Breast epithelium (tissue), 4 donors: ENCODE data around the gene GPX4. TPM values are rescaled to one million over a fixed set of nuclear protein-coding genes. Genes with fewer than 3 reads are reported as not detected.
A peak's percentile ranks its signal among the peaks of the same experiment; 100 is the strongest.

Source experiments
- DNase-seq, 2 donors: peaks; one replicate each; pipeline ENCODE4 v3.0.0-alpha.2; 2019; ENCODE audit warnings: low spot score in 2 of 2
- H3K27ac ChIP-seq, 2 donors: fragments of 200-600 bp; sonication (generic) in 1 of 2; one replicate each; pipeline ENCODE4 v1.5.1; 2016 to 2019; ENCODE audit warnings: mild to moderate bottlenecking in 1 of 2
- H3K27me3 ChIP-seq, 2 donors: fragments of 200-600 bp; sonication (generic) in 1 of 2; one replicate each; pipeline versions ENCODE4 v1.5.1 to v1.6.0; 2017 to 2019; ENCODE audit warnings: control low read depth in 1 of 2, mild to moderate bottlenecking in 1 of 2
- H3K36me3 ChIP-seq: fragments of 200-600 bp; one replicate; pipeline ENCODE4 v1.5.1; 2019
- H3K4me1 ChIP-seq, 2 donors: fragments of 200-600 bp; sonication (generic); one replicate each; pipeline ENCODE4 v1.5.1; 2016 to 2019; ENCODE audit warnings: control low read depth in 1 of 2
- H3K4me3 ChIP-seq, 3 donors: fragments of 200-600 bp; sonication (generic); 1 replicate in 2 of 3; 2 replicates in 1 of 3; pipeline ENCODE4 v1.5.1; 2016 to 2019; ENCODE audit warnings: mild to moderate bottlenecking in 3 of 3, moderate library complexity in 2 of 3
- H3K9me3 ChIP-seq, 2 donors: fragments of 200-600 bp; sonication (generic) in 1 of 2; one replicate each; pipeline ENCODE4 v1.5.1; 2016 to 2019; ENCODE audit warnings: control low read depth in 1 of 2
- CTCF ChIP-seq, 3 donors: fragments of 450-650 bp; IDR thresholded peaks; one replicate each; pipeline ENCODE4 v1.5.1; 2016 to 2017; ENCODE audit warnings: antibody characterized with exemption in 3 of 3, mild to moderate bottlenecking in 3 of 3, moderate library complexity in 3 of 3
- POLR2A ChIP-seq: fragments of 450-650 bp; IDR thresholded peaks from one replicate; pipeline ENCODE4 v1.6.1; 2016; ENCODE audit warnings: antibody characterized with exemption, mild to moderate bottlenecking, moderate library complexity
- POLR2AphosphoS5 ChIP-seq, 3 donors: sonication (generic); formaldehyde crosslinking; IDR thresholded peaks; one replicate each; pipeline ENCODE4 v1.6.1; 2017; ENCODE audit warnings: antibody characterized with exemption in 3 of 3
- intact Hi-C: fragments of 100-400 bp; cut with DNase I; formaldehyde crosslinking; loops from one replicate; pipeline ENCODE4 v1.15.1; 2023; ENCODE audit warnings: low total_unique reads
- total RNA-seq, 3 donors: library from RNA; depleted of rRNA; stranded (reverse); fragments of >200 nt; gene quantifications; one replicate each; pipeline ENCODE4 v1.1.0, GENCODE V29; 2016

The GPX4 gene
- total RNA-seq, 3 donors from 2014 or later = 357 to 1,796 (median 492) TPM

- peaks cover 23 to 30% of the 10 kb centered on the region in 2 donors for H3K4me1 ChIP-seq
- no peaks in the 10 kb centered on the region for H3K9me3 ChIP-seq
- DNase-seq = no peak
- no peak for TF ChIP-seq POLR2AphosphoS5 (IDR thresholded peaks at IDR 0.05)
- TF ChIP-seq POLR2A = no peak
- no peak for TF ChIP-seq CTCF (IDR thresholded peaks at IDR 0.05)
- H3K27me3 ChIP-seq = no peaks in the 10 kb centered on the region
- peak overlapping the region; percentile 26 to 70 (median 33) for H3K4me3 ChIP-seq
- peak overlapping the region; percentile 92 to 98 for H3K27ac ChIP-seq
- no peaks in the 10 kb centered on the region for H3K36me3 ChIP-seq
- intact Hi-C loops = no loop called here
Observed at GRCh38 chr19:1153891-1154730, 50.3 kb downstream of the GPX4 start.

GRCh38 chr19:1154731-1155351 is 51.0 kb downstream of the GPX4 start:
- peak in 2 of 3 donors; percentile 10 to 15 for TF ChIP-seq CTCF (IDR thresholded peaks at IDR 0.05)
- peak; percentile 91 to 100 (median 95) for TF ChIP-seq POLR2AphosphoS5 (IDR thresholded peaks at IDR 0.05)
- TF ChIP-seq POLR2A = peak; percentile 20
- Histone ChIP-seq H3K27ac (peak overlapping the region; percentile 92 to 98), H3K27me3 (no peaks in the 10 kb centered on the region), H3K36me3 (no peaks in the 10 kb centered on the region), H3K9me3 (no peaks in the 10 kb centered on the region), H3K4me3 (peak overlapping the region; percentile 26 to 70 (median 33)), H3K4me1 (peaks cover 23 to 30% of the 10 kb centered on the region in 2 donors)
- intact Hi-C loops = no loop called here
- peak; percentile 81 to 84 for DNase-seq

- DNase-seq = no peak
- peak overlapping the region; percentile 26 to 70 (median 33) for H3K4me3 ChIP-seq
- peak overlapping the region; percentile 92 to 98 for H3K27ac ChIP-seq
- H3K4me1 ChIP-seq = peaks cover 23 to 30% of the 10 kb centered on the region in 2 donors
- H3K27me3 ChIP-seq = no peaks in the 10 kb centered on the region
- TF ChIP-seq POLR2AphosphoS5 (IDR thresholded peaks at IDR 0.05) = no peak
- TF ChIP-seq POLR2A = no peak
- no peak for TF ChIP-seq CTCF (IDR thresholded peaks at IDR 0.05)
- H3K36me3 ChIP-seq = no peaks in the 10 kb centered on the region
- no peaks in the 10 kb centered on the region for H3K9me3 ChIP-seq
- intact Hi-C loops = no loop called here
Observed at GRCh38 chr19:1155352-1156304, 51.8 kb downstream of the GPX4 start.

Other genes starting within 250 kb of the GPX4 start
- gene CFD, start 244.3 kb upstream of the GPX4 start, total RNA-seq = 1,000 to 10,000 TPM in 1 of 3 donors, 100 to 1,000 TPM in 2; 345 to 6,770 (median 797) TPM
- 10 to 100 TPM; 14.9 to 33.1 (median 32.8) TPM for gene MED16, start 210.8 kb upstream of the GPX4 start, total RNA-seq
- not detected for gene RNU6-9, start 210.5 kb upstream of the GPX4 start, total RNA-seq
- 10 to 100 TPM; 31.8 to 41.6 (median 41.0) TPM for gene R3HDM4, start 190.8 kb upstream of the GPX4 start, total RNA-seq
- under 1 TPM in 2 of 3 donors, not detected in 1; 0.15 to 0.33 TPM for gene KISS1R, start 186.7 kb upstream of the GPX4 start, total RNA-seq
- gene ARID3A, start 178.0 kb upstream of the GPX4 start, total RNA-seq = 10 to 100 TPM in 1 of 3 donors, 1 to 10 TPM in 2; 3.5 to 11.1 (median 4.8) TPM
- 10 to 100 TPM; 19.2 to 69.2 (median 49.8) TPM for gene WDR18, start 119.6 kb upstream of the GPX4 start, total RNA-seq
- 1 to 10 TPM in 1 of 3 donors, not detected in 2; 2.6 TPM for gene GRIN3B, start 103.6 kb upstream of the GPX4 start, total RNA-seq
- gene TMEM259, start 82.9 kb upstream of the GPX4 start, total RNA-seq = 100 to 1,000 TPM; 112 to 156 (median 153) TPM
- gene RNU6-2, start 82.5 kb upstream of the GPX4 start, total RNA-seq = not detected
- 10 to 100 TPM; 70.4 to 74.1 (median 70.7) TPM for gene CNN2, start 77.4 kb upstream of the GPX4 start, total RNA-seq
- gene ABCA7, start 63.9 kb upstream of the GPX4 start, total RNA-seq = 10 to 100 TPM in 2 of 3 donors, 1 to 10 TPM in 1; 8.0 to 31.8 (median 26.5) TPM
- gene ARHGAP45, start 36.8 kb upstream of the GPX4 start, total RNA-seq = 10 to 100 TPM; 18.7 to 43.2 (median 23.9) TPM
- gene POLR2E, start 8.6 kb upstream of the GPX4 start, total RNA-seq = 100 to 1,000 TPM in 1 of 3 donors, 10 to 100 TPM in 2; 65.9 to 175 (median 89.1) TPM
- gene SBNO2, start 70.3 kb downstream of the GPX4 start, total RNA-seq = 10 to 100 TPM; 15.4 to 63.3 (median 43.9) TPM
- gene STK11, start 101.8 kb downstream of the GPX4 start, total RNA-seq = 10 to 100 TPM; 32.8 to 55.0 (median 52.1) TPM
- 1 to 10 TPM in 1 of 3 donors, under 1 TPM in 1, not detected in 1; 0.98 to 4.8 TPM for gene CBARP, start 134.0 kb downstream of the GPX4 start, total RNA-seq
- gene ATP5F1D, start 137.8 kb downstream of the GPX4 start, total RNA-seq = 10 to 100 TPM; 47.6 to 64.9 (median 61.3) TPM
- 10 to 100 TPM; 13.8 to 28.5 (median 22.4) TPM for gene MIDN, start 144.6 kb downstream of the GPX4 start, total RNA-seq
- gene CIRBP, start 165.3 kb downstream of the GPX4 start, total RNA-seq = 100 to 1,000 TPM; 458 to 758 (median 656) TPM
- gene FAM174C, start 171.5 kb downstream of the GPX4 start, total RNA-seq = 10 to 100 TPM; 43.9 to 60.6 (median 53.1) TPM
- gene EFNA2, start 181.9 kb downstream of the GPX4 start, total RNA-seq = under 1 TPM in 1 of 3 donors, not detected in 2; 0.66 TPM